Ovary (tissue), 3 donors: ENCODE results near the gene IL20.

Experiments used
- CTCF ChIP-seq, 3 donors: fragments of 450-650 bp in 2 of 3; fragments of 200-600 bp in 1 of 3; IDR thresholded peaks; one replicate each; pipeline versions ENCODE4 v1.5.1 to v1.8.0; 2016 to 2022; ENCODE audit warnings: antibody characterized with exemption in 3 of 3, mild to moderate bottlenecking in 1 of 3
- POLR2A ChIP-seq: fragments of 450-650 bp; IDR thresholded peaks from one replicate; pipeline ENCODE4 v1.6.1; 2017; ENCODE audit warnings: antibody characterized with exemption, mild to moderate bottlenecking, moderate library complexity
- donor health status: DM: no; HTN: no; CAD: no.

- TF ChIP-seq CTCF (IDR thresholded peaks at IDR 0.05) (no peak), POLR2A (no peak)
These were observed 20.1 kb downstream of the IL20 start for GRCh38 chr1:206885341-206886060.
